Fibroblast of lung (primary cell): ENCODE measurements around the gene FAM13C. TPM values are rescaled to one million over a fixed set of nuclear protein-coding genes. Genes with fewer than 3 reads are reported as not detected.

Experiments used
- DNase-seq, 2 donors: peaks; one replicate each; pipeline versions ENCODE4 v3.0.0 to v3.0.0-alpha.2; 2010; ENCODE audit warnings: low read depth in 2 of 2
- H2AFZ ChIP-seq: 2 replicates; pipeline ENCODE4 v1.5.1; 2012; ENCODE audit warnings: low read length, control low read depth, inconsistent platforms
- H3K27ac ChIP-seq: 2 replicates; pipeline ENCODE4 v1.5.1; 2011; ENCODE audit warnings: low read length, control low read depth; ENCODE audit not compliant: insufficient read depth
- H3K27me3 ChIP-seq: 2 replicates; pipeline ENCODE4 v1.5.1; 2011; ENCODE audit warnings: mild to moderate bottlenecking, low read length; ENCODE audit not compliant: control insufficient read depth, insufficient read depth
- H3K36me3 ChIP-seq: 2 replicates; pipeline ENCODE4 v1.5.1; 2011; ENCODE audit warnings: low read length; ENCODE audit not compliant: control insufficient read depth, insufficient read depth
- H3K4me1 ChIP-seq: 2 replicates; pipeline ENCODE4 v1.5.1; 2011; ENCODE audit warnings: low read length; ENCODE audit not compliant: control insufficient read depth, insufficient read depth; ENCODE audit errors: extremely low read depth
- H3K4me2 ChIP-seq: 2 replicates; pipeline ENCODE4 v1.5.1; 2011; ENCODE audit warnings: low read length, control low read depth; ENCODE audit not compliant: insufficient read depth; ENCODE audit errors: extremely low read depth
- H3K4me3 ChIP-seq, 4 experiments: fragments of 200-600 bp in 1 of 4; sonication (generic) in 1 of 4; replicated peaks in 1 of 4; 2 replicates each; pipeline ENCODE4 v1.5.1; 2011 to 2016; ENCODE audit warnings: low read length in 4 of 4, low read depth in 3 of 4, mild to moderate bottlenecking in 3 of 4, control low read depth in 2 of 4, inconsistent platforms in 1 of 4, mixed read lengths in 1 of 4; ENCODE audit not compliant: insufficient read depth in 1 of 4; ENCODE audit errors: control extremely low read depth in 1 of 4
- H3K79me2 ChIP-seq: 2 replicates; pipeline ENCODE4 v1.5.1; 2012; ENCODE audit warnings: mild to moderate bottlenecking, low read length, inconsistent platforms; ENCODE audit not compliant: control insufficient read depth, insufficient read depth
- H3K9ac ChIP-seq: 2 replicates; pipeline ENCODE4 v1.5.1; 2011; ENCODE audit warnings: mild to moderate bottlenecking, low read length, control low read depth; ENCODE audit not compliant: insufficient read depth
- H3K9me3 ChIP-seq: 2 replicates; pipeline ENCODE4 v1.5.1; 2012; ENCODE audit warnings: low read depth, low read length; ENCODE audit not compliant: control insufficient read depth, insufficient read depth
- H4K20me1 ChIP-seq: 2 replicates; pipeline ENCODE4 v1.5.1; 2011; ENCODE audit warnings: low read length; ENCODE audit not compliant: control insufficient read depth, insufficient read depth; ENCODE audit errors: extremely low read depth
- CTCF ChIP-seq, 2 donors: IDR thresholded peaks in 1 of 2; conservative IDR thresholded peaks in 1 of 2; 1 replicate in 1 of 2; 2 replicates in 1 of 2; pipeline ENCODE4 v1.5.1; 2011 to 2012; ENCODE audit warnings: low read length in 2 of 2, control low read depth in 1 of 2, inconsistent platforms in 1 of 2, low read depth in 1 of 2, mild to moderate bottlenecking in 1 of 2
- EZH2 ChIP-seq: IDR thresholded peaks from 2 replicates; pipeline ENCODE4 v1.5.1; 2012; ENCODE audit warnings: low read length, control low read depth, mild to moderate bottlenecking; ENCODE audit errors: missing control alignments
- polyA plus RNA-seq, 2 donors: library from polyadenylated mRNA; depleted of rRNA in 1 of 2; stranded (reverse) in 1 of 2; unstranded in 1 of 2; fragments of >200 nt; gene quantifications; 2 replicates each; pipeline ENCODE4 v1.2.1, GENCODE V29; 2011 to 2012; ENCODE audit warnings: missing spikeins in 1 of 2
- total RNA-seq: library from RNA; depleted of rRNA; stranded (reverse); fragments of >200 nt; gene quantifications from 2 replicates; pipeline ENCODE4 v1.2.1, GENCODE V29; 2014

The FAM13C gene
- total and polyA plus RNA-seq, 2 donors (not counting 1 experiment from before 2014, with no cell fraction given): 2.8 to 5.9 TPM

- Histone ChIP-seq H3K36me3 (no peaks in the 10 kb centered on the region), H3K27ac (no peak overlapping the region), H4K20me1 (no peaks in the 10 kb centered on the region), H3K4me3 (no peak overlapping the region), H2AFZ (no peak overlapping the region), H3K9me3 (no peaks in the 10 kb centered on the region), H3K27me3 (no peaks in the 10 kb centered on the region), H3K79me2 (no peaks in the 10 kb centered on the region), H3K4me1 (no peaks in the 10 kb centered on the region), H3K4me2 (no peak overlapping the region), H3K9ac (no peak overlapping the region)
- no peak for DNase-seq
- TF ChIP-seq EZH2: no peak
- TF ChIP-seq CTCF (conservative IDR thresholded peaks at IDR 0.05 in 1 of 2, IDR thresholded peaks at IDR 0.05 in 1 of 2; ENCODE audit: low read depth in 1 of 2, low read length in 2 of 2): no peak
Measured at GRCh38 chr10:59245686-59246085, 116.7 kb downstream of the FAM13C start.

- no peak overlapping the region for H3K27ac ChIP-seq
- H3K27me3 ChIP-seq: no peaks in the 10 kb centered on the region
- no peak overlapping the region for H3K4me2 ChIP-seq
- no peaks in the 10 kb centered on the region for H3K9me3 ChIP-seq
- no peak for TF ChIP-seq EZH2
- TF ChIP-seq CTCF (conservative IDR thresholded peaks at IDR 0.05 in 1 of 2, IDR thresholded peaks at IDR 0.05 in 1 of 2; ENCODE audit: low read depth in 1 of 2, low read length in 2 of 2): no peak
- no peaks in the 10 kb centered on the region for H4K20me1 ChIP-seq
- peak in 1 of 2 donors; percentile 6 for DNase-seq
- no peak overlapping the region for H3K4me3 ChIP-seq
- H3K36me3 ChIP-seq: no peaks in the 10 kb centered on the region
- no peak overlapping the region for H2AFZ ChIP-seq
- H3K4me1 ChIP-seq: no peaks in the 10 kb centered on the region
- H3K79me2 ChIP-seq: no peaks in the 10 kb centered on the region
- H3K9ac ChIP-seq: no peak overlapping the region
Measured at GRCh38 chr10:59244871-59245270, 117.5 kb downstream of the FAM13C start.

GRCh38 chr10:59243611-59244195 lies 118.6 kb downstream of the FAM13C start:
- H3K27ac ChIP-seq: no peak overlapping the region
- H3K9me3 ChIP-seq: no peaks in the 10 kb centered on the region
- no peaks in the 10 kb centered on the region for H3K4me1 ChIP-seq
- no peaks in the 10 kb centered on the region for H3K79me2 ChIP-seq
- no peak overlapping the region for H3K4me3 ChIP-seq
- no peak overlapping the region for H3K4me2 ChIP-seq
- no peak overlapping the region for H3K9ac ChIP-seq
- H4K20me1 ChIP-seq: no peaks in the 10 kb centered on the region
- peak in 1 of 2 donors; percentile 23 for DNase-seq
- no peak overlapping the region for H2AFZ ChIP-seq
- no peaks in the 10 kb centered on the region for H3K36me3 ChIP-seq
- H3K27me3 ChIP-seq: no peaks in the 10 kb centered on the region
- TF ChIP-seq CTCF (conservative IDR thresholded peaks at IDR 0.05 in 1 of 2, IDR thresholded peaks at IDR 0.05 in 1 of 2; ENCODE audit: low read depth in 1 of 2, low read length in 2 of 2): no peak
- TF ChIP-seq EZH2: no peak
